Heart left ventricle (tissue), 16 donors: ENCODE measurements around the gene TMEM272. TPM values are rescaled to one million over a fixed set of nuclear protein-coding genes. Genes with fewer than 3 reads are reported as not detected.

Experiments
- ATAC-seq, 4 donors: fragments of 200-7000 bp; cut with Tn5 transposase; one replicate each; pipeline ENCODE4 v1.9.1; 2020 to 2022; ENCODE audit warnings: moderate library complexity in 4 of 4, mild to moderate bottlenecking in 3 of 4, moderate number of reproducible peaks in 1 of 4
- DNase-seq, 5 donors: peaks; one replicate each; pipeline ENCODE4 v3.0.0-alpha.2; 2020
- H3K27ac ChIP-seq, 12 donors: fragments of 200-600 bp; sonication (generic) in 4 of 12; one replicate each; pipeline versions ENCODE4 v1.5.0 to v1.8.0; 2016 to 2022; ENCODE audit warnings: mild to moderate bottlenecking in 2 of 12
- H3K27me3 ChIP-seq, 9 donors: fragments of 200-600 bp; sonication (generic) in 2 of 9; one replicate each; pipeline versions ENCODE4 v1.5.1 to v1.8.0; 2016 to 2022; ENCODE audit warnings: mild to moderate bottlenecking in 3 of 9
- H3K36me3 ChIP-seq, 9 donors: fragments of 200-600 bp; sonication (generic) in 2 of 9; one replicate each; pipeline versions ENCODE4 v1.5.0 to v1.8.0; 2018 to 2022; ENCODE audit warnings: mild to moderate bottlenecking in 2 of 9
- H3K4me1 ChIP-seq, 12 donors: fragments of 200-600 bp; sonication (generic) in 4 of 12; one replicate each; pipeline versions ENCODE4 v1.5.0 to v1.8.0; 2016 to 2022; ENCODE audit warnings: mild to moderate bottlenecking in 3 of 12
- H3K4me3 ChIP-seq, 12 donors: fragments of 200-600 bp; sonication (generic) in 4 of 12; one replicate each; pipeline versions ENCODE4 v1.5.0 to v1.8.0; 2017 to 2022; ENCODE audit warnings: mild to moderate bottlenecking in 9 of 12, moderate library complexity in 4 of 12
- H3K9me3 ChIP-seq, 12 donors: fragments of 200-600 bp; sonication (generic) in 4 of 12; one replicate each; pipeline versions ENCODE4 v1.5.0 to v1.8.0; 2016 to 2022; ENCODE audit warnings: mild to moderate bottlenecking in 1 of 12
- POLR2A ChIP-seq, 2 donors: fragments of 450-650 bp; IDR thresholded peaks; one replicate each; pipeline ENCODE4 v1.6.1; 2017; ENCODE audit warnings: antibody characterized with exemption in 2 of 2, mild to moderate bottlenecking in 2 of 2, moderate library complexity in 2 of 2
- WGBS, 4 donors: extraction: QIAGEN DNeasy Blood & Tissue Kit in 2 of 4; methylation state at CpG; one replicate each; pipeline versions ENCODE4 v1.1.5 to v1.1.7; 2013 to 2018; 5-methylcytosine and 5-hydroxymethylcytosine counted together
- intact Hi-C, 10 donors: fragments of 100-400 bp; cut with DNase I; formaldehyde crosslinking; loops; one replicate each; pipeline versions ENCODE4 v1.11.1 to v1.14.2; 2022
- polyA plus RNA-seq, 2 donors: library from polyadenylated mRNA; stranded (reverse); fragments of 200-250 nt; gene quantifications; one replicate each; pipeline ENCODE4 v1.2.3, GENCODE V29; 2013
- total RNA-seq, 9 donors: library from RNA; depleted of rRNA in 2 of 9; stranded (reverse); fragments of >200 nt in 2 of 9; fragmentation: NEBNext Ultra II Directional in 3 of 9; extraction: Animal tissue kit (Norgen Biotek cat#: 25700) in 3 of 9; gene quantifications; one replicate each; pipeline versions ENCODE4 v1.1.0 to v1.2.4, GENCODE V29; 2016 to 2023
- TF ChIP-seq, protein P1 (sequence below), 12 donors: fragments of 200-600 bp; sonication (generic) in 4 of 12; IDR thresholded peaks; one replicate each; pipeline versions ENCODE4 v1.5.0 to v1.8.0; 2018 to 2022; ENCODE audit warnings: antibody characterized with exemption in 12 of 12, mild to moderate bottlenecking in 5 of 12
- donor health status: ischemic (EF 13 %, LVEDD 7.1; RV severe dilation, severe dysfunction).
- donor health status: healthy with polysubstance abuse.
- donor health status: DM: no; HTN: yes; CAD: no.
- donor health status: DM: no; HTN: no; CAD: no.
- donor health status: ischemic (EF 25% LVEDD 6.9; RV normal size, moderate dysfunction).
- donor health status: ischemic (EF 25% LVEDD 5.7; RV mildly dilated, moderate dysfunction).
- donor health status: healthy.
- donor health status: DM: yes; HTN: yes; CAD: no.
- donor health status: ischemic (EF 35%, LVEDD 5.7; RV mildly dilated, moderate dysfunction).
- donor health status: nonischemic (EF 11% LVEDD 7.7; RV severe dilation, severe dysfunction).
- donor health status: DM: yes; HTN: yes; CAD: no.
- donor health status: PGD.
- donor health status: ischemic (EF 29% LVEDD 5.4; RV normal size, mild dysfunction).
- donor health status: nonischemic (EF 23%, LVEDD 6.1; RV moderate dilation, normal function).

The TMEM272 gene
- total and polyA plus RNA-seq, 11 donors, result 0.14 to 1.6 (median 0.33) TPM; not detected in 1

GRCh38 chr13:51816604-51817249 lies 28.2 kb downstream of the TMEM272 start:
- DNase-seq (no peak), ATAC-seq (no peak)
- Histone ChIP-seq H3K9me3 (no peaks in the 10 kb centered on the region), H3K27ac (no peak overlapping the region), H3K4me1 (peaks cover 0 to 50% (median 16%) of the 10 kb centered on the region in 12 donors), H3K36me3 (no peaks in the 10 kb centered on the region), H3K27me3 (no peaks in the 10 kb centered on the region), H3K4me3 (no peak overlapping the region)
- intact Hi-C loops, result loop anchor here in 8 of 10 donors (5.0 to 10.0 kb wide), 6 partner anchors 178 to 311 kb away; partner anchors contain the start of genes NEK5 (in 8 of the 8), ALG11 (in 2 of the 8) and ATP7B (in 2 of the 8)
- TF ChIP-seq, protein P1, sequence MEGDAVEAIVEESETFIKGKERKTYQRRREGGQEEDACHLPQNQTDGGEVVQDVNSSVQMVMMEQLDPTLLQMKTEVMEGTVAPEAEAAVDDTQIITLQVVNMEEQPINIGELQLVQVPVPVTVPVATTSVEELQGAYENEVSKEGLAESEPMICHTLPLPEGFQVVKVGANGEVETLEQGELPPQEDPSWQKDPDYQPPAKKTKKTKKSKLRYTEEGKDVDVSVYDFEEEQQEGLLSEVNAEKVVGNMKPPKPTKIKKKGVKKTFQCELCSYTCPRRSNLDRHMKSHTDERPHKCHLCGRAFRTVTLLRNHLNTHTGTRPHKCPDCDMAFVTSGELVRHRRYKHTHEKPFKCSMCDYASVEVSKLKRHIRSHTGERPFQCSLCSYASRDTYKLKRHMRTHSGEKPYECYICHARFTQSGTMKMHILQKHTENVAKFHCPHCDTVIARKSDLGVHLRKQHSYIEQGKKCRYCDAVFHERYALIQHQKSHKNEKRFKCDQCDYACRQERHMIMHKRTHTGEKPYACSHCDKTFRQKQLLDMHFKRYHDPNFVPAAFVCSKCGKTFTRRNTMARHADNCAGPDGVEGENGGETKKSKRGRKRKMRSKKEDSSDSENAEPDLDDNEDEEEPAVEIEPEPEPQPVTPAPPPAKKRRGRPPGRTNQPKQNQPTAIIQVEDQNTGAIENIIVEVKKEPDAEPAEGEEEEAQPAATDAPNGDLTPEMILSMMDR (IDR thresholded peaks at IDR 0.05), result no peak
- no peak for TF ChIP-seq POLR2A (IDR thresholded peaks at IDR 0.05)
- 86 to 89% (median 88%) methylated on average over 19 of the region's 19 CpGs for WGBS, 4 donors

GRCh38 chr13:51815848-51816247 lies 29.1 kb downstream of the TMEM272 start:
- no peaks in the 10 kb centered on the region for H3K9me3 ChIP-seq
- no peak overlapping the region for H3K27ac ChIP-seq
- intact Hi-C loops, result loop anchor here in 8 of 10 donors (1.0 to 10.0 kb wide), 8 partner anchors 16 to 311 kb away; partner anchors contain the start of genes NEK5 (in 8 of the 8), ALG11 (in 2 of the 8) and ATP7B (in 2 of the 8)

GRCh38 chr13:51814825-51815650 lies 29.9 kb downstream of the TMEM272 start:
- peak overlapping the region in 4 of 12 donors; percentile 17 to 42 (median 22) for H3K27ac ChIP-seq

More at GRCh38 chr13:51815848-51816247, 29.1 kb downstream of the TMEM272 start:
- Histone ChIP-seq H3K36me3 (no peaks in the 10 kb centered on the region), H3K4me3 (no peak overlapping the region), H3K4me1 (peaks cover 0 to 43% (median 13%) of the 10 kb centered on the region in 12 donors), H3K27me3 (no peaks in the 10 kb centered on the region)
- ATAC-seq, result no peak
- WGBS, 4 donors, result 83 to 88% (median 84%) methylated on average over 11 of the region's 11 CpGs
- DNase-seq, result no peak
- no peak for TF ChIP-seq POLR2A (IDR thresholded peaks at IDR 0.05)
- TF ChIP-seq, protein P1 (IDR thresholded peaks at IDR 0.05), result no peak

More at GRCh38 chr13:51814825-51815650, 29.9 kb downstream of the TMEM272 start:
- Histone ChIP-seq H3K27me3 (no peaks in the 10 kb centered on the region), H3K4me1 (peaks cover 0 to 40% (median 13%) of the 10 kb centered on the region in 12 donors), H3K4me3 (peak overlapping the region in 9 of 12 donors; percentile 8 to 39 (median 19)), H3K9me3 (no peaks in the 10 kb centered on the region), H3K36me3 (no peaks in the 10 kb centered on the region)
- TF ChIP-seq POLR2A (IDR thresholded peaks at IDR 0.05), result no peak
- TF ChIP-seq, protein P1 (IDR thresholded peaks at IDR 0.05), result peak; percentile 68 to 88 (median 82)
- intact Hi-C loops, result loop anchor here in 9 of 10 donors (1.0 to 10.0 kb wide), 8 partner anchors 17 to 312 kb away; partner anchors contain the start of genes NEK5 (in 9 of the 9), ALG11 (in 2 of the 9) and ATP7B (in 2 of the 9)
- ATAC-seq, result peak; percentile 13 to 69 (median 60)
- peak; percentile 45 to 63 (median 60) for DNase-seq
- 21 to 31% (median 26%) methylated on average over 12 to 13 of the region's 13 CpGs for WGBS, 4 donors
